OCI-LY7 (cell line): ENCODE data around the gene ABHD15. TPM values are rescaled to one million over a fixed set of nuclear protein-coding genes. Genes with fewer than 3 reads are reported as not detected.

Experiments
- BruUV-seq: library from RNA; stranded (reverse); fragments of 400-500 nt; replicated peaks from 2 replicates; lab custom pipeline; 2021; lab: Mats Ljungman, UMichigan
- CTCF ChIA-PET: fragments of 300-600 bp; sonication (Branson Sonifier 250); formaldehyde crosslinking; loops from one replicate; lab custom pipeline; 2022; ENCODE audit warnings: antibody characterized with exemption; ENCODE audit not compliant: unreplicated experiment; lab: Charles Lee
- POLR2A ChIA-PET: fragments of 300-600 bp; sonication (Branson Sonifier 250); formaldehyde crosslinking; loops from one replicate; lab custom pipeline; 2022; ENCODE audit warnings: antibody characterized with exemption; lab: Charles Lee
- DNase-seq: peaks from one replicate; pipeline ENCODE4 v3.0.0-alpha.2; 2015; ENCODE audit warnings: low spot score
- H2AFZ ChIP-seq: fragments of 200-600 bp; sonication (generic), shearing (Covaris generic); 2 replicates; pipeline ENCODE4 v1.6.1; 2014; ENCODE audit warnings: mild to moderate bottlenecking, antibody characterized with exemption, low read length, moderate library complexity
- H3K27ac ChIP-seq: fragments of 200-600 bp; sonication (generic); 2 replicates; pipeline ENCODE4 v1.5.1; 2014; ENCODE audit warnings: mixed run types, low read depth, mild to moderate bottlenecking, moderate library complexity, low read length, inconsistent platforms; ENCODE audit not compliant: poor library complexity, severe bottlenecking
- H3K36me3 ChIP-seq: fragments of 200-600 bp; sonication (generic); 2 replicates; pipeline ENCODE4 v1.6.1; 2014; ENCODE audit warnings: mild to moderate bottlenecking, antibody characterized with exemption, low read length, moderate library complexity, mixed read lengths; ENCODE audit not compliant: insufficient read depth
- H3K4me1 ChIP-seq: fragments of 200-600 bp; sonication (generic); 2 replicates; pipeline ENCODE4 v1.5.1; 2014; ENCODE audit warnings: mild to moderate bottlenecking, low read length; ENCODE audit not compliant: insufficient read depth, poor library complexity, severe bottlenecking
- H3K4me2 ChIP-seq: fragments of 200-600 bp; sonication (generic); 2 replicates; pipeline ENCODE4 v1.6.1; 2014; ENCODE audit warnings: mild to moderate bottlenecking, low read length
- H3K4me3 ChIP-seq: fragments of 200-600 bp; sonication (generic); 2 replicates; pipeline ENCODE4 v1.5.1; 2014; ENCODE audit warnings: mild to moderate bottlenecking, low read depth, low read length; ENCODE audit not compliant: poor library complexity, severe bottlenecking
- H3K79me2 ChIP-seq: fragments of 200-600 bp; sonication (generic); 2 replicates; pipeline ENCODE4 v1.6.1; 2016; ENCODE audit warnings: low read depth, mild to moderate bottlenecking, low read length, moderate library complexity, mixed read lengths; ENCODE audit not compliant: insufficient read depth
- H3K9me2 ChIP-seq: fragments of 200-600 bp; sonication (generic); 2 replicates; pipeline ENCODE4 v1.6.1; 2016; ENCODE audit warnings: mild to moderate bottlenecking, low read length, mixed read lengths; ENCODE audit not compliant: insufficient read depth
- H3K9me3 ChIP-seq: fragments of 200-600 bp; sonication (generic); 2 replicates; pipeline ENCODE4 v1.6.1; 2014; ENCODE audit warnings: mild to moderate bottlenecking, mixed run types, low read length, mixed read lengths
- H4K20me1 ChIP-seq: fragments of 200-600 bp; sonication (generic); 2 replicates; pipeline ENCODE4 v1.6.1; 2014; ENCODE audit warnings: mild to moderate bottlenecking, antibody characterized with exemption, low read length, moderate library complexity, mixed read lengths; ENCODE audit not compliant: insufficient read depth
- CTCF ChIP-seq: fragments of 200-600 bp; sonication (generic); conservative IDR thresholded peaks from 2 replicates; pipeline ENCODE4 v1.5.1; 2014; ENCODE audit warnings: mild to moderate bottlenecking, antibody characterized with exemption, low read length, moderate library complexity, mixed read lengths
- EZH2phosphoT487 ChIP-seq: fragments of 200-600 bp; sonication (generic); IDR thresholded peaks from 2 replicates; pipeline ENCODE4 v1.6.1; 2018; ENCODE audit warnings: low read depth, borderline replicate concordance, mild to moderate bottlenecking, mixed run types, antibody characterized with exemption, low read length, moderate library complexity, mixed read lengths
- intact Hi-C: fragments of 100-400 bp; cut with micrococcal nuclease; formaldehyde crosslinking; loops from one replicate; pipeline ENCODE4 v1.10.0; 2022; ENCODE audit not compliant: unreplicated experiment
- total RNA-seq, 2 experiments: library from RNA; depleted of rRNA in 1 of 2; stranded (reverse); fragments of >200 nt in 1 of 2; shearing (Covaris generic) in 1 of 2; gene quantifications; 2 replicates each; pipeline ENCODE4 v1.2.3, GENCODE V29; 2014 to 2022

ABHD15 gene
- total RNA-seq, 2 experiments from 2014 or later: 8.5 to 15.3 TPM

DNA sequence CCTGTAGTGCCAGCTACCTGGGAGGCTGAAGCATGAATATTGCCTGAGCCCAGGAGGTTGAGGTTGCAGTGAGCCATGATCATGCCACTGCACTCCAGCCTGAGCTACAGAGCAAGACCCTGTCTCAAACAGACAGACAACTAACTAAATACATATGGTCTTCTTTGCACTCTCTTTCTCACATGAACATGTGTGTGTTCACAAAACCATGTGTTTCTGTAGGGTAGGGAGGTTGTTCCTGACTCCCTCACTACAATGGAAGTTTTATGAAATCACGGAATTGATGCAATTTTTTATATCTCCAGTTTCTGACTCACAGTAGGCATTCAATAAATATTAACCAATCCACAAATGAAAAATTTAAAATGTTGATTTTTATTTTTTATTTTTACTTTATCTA, 48.5 kb downstream of the ABHD15 start:
- H3K27ac ChIP-seq: no peak overlapping the region
- no peaks in the 10 kb centered on the region for H3K4me1 ChIP-seq
- no TSS peak for BruUV-seq
- H3K9me2 ChIP-seq: no peaks in the 10 kb centered on the region
- no peak overlapping the region for H3K4me3 ChIP-seq
- no peaks in the 10 kb centered on the region for H3K79me2 ChIP-seq
- TF ChIP-seq EZH2phosphoT487: no peak
- no peak for TF ChIP-seq CTCF
- POLR2A ChIA-PET: no interaction called here
- CTCF ChIA-PET: no interaction called here
- H4K20me1 ChIP-seq: no peaks in the 10 kb centered on the region
- H3K4me2 ChIP-seq: no peak overlapping the region
- intact Hi-C loops: no loop called here
- H2AFZ ChIP-seq: no peak overlapping the region
- H3K9me3 ChIP-seq: no peaks in the 10 kb centered on the region
- no peak for DNase-seq
- H3K36me3 ChIP-seq: peaks cover 82% of the 10 kb centered on the region

DNA sequence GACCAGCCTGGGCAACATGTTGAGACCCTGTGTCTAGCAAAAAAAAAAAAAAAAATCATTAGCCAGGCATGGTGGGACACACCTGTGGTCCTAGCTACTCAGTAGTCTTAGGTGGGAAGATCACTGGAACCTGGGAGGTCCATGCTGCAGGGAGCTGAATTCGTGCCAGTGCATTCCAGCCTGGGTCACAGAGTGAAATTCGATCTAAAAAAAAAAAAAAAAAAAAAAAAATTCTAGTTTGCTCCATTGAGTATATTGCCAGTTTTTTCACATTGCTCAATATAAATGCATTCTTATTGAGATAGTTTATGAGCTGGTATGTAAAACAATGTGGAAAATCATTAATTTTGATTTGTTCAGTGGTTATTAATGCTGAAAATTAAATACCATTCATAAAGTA, 52.0 kb downstream of the ABHD15 start:
- Histone ChIP-seq H3K36me3 (peaks cover 87% of the 10 kb centered on the region), H3K4me3 (no peak overlapping the region), H2AFZ (no peak overlapping the region), H3K9me2 (no peaks in the 10 kb centered on the region), H3K27ac (no peak overlapping the region), H4K20me1 (no peaks in the 10 kb centered on the region), H3K4me2 (no peak overlapping the region), H3K4me1 (peaks cover 14% of the 10 kb centered on the region), H3K79me2 (no peaks in the 10 kb centered on the region), H3K9me3 (no peaks in the 10 kb centered on the region)
- intact Hi-C loops: no loop called here
- POLR2A ChIA-PET: interaction anchor here (0.7 to 1.0 kb wide), 2 partner anchors 10 to 212 kb away, joined by 4 read pairs; no protein-coding TSS in a partner anchor
- TF ChIP-seq EZH2phosphoT487: no peak
- no peak for TF ChIP-seq CTCF
- DNase-seq: no peak
- CTCF ChIA-PET: no interaction called here
- BruUV-seq: no TSS peak

GRCh38 chr17:29510953-29511352, 55.9 kb downstream of the ABHD15 start:
- TF ChIP-seq CTCF: no peak
- no peak for TF ChIP-seq EZH2phosphoT487
- intact Hi-C loops: no loop called here
- ChIA-PET CTCF (interaction anchor here (0.6 kb wide), 1 partner anchor 552 kb away, joined by 3 read pairs; no protein-coding TSS in a partner anchor), POLR2A (no interaction called here)
- DNase-seq: no peak
- H2AFZ ChIP-seq: no peak overlapping the region
- H3K36me3 ChIP-seq: peaks cover 85% of the 10 kb centered on the region
- H3K79me2 ChIP-seq: no peaks in the 10 kb centered on the region
- H3K9me3 ChIP-seq: no peaks in the 10 kb centered on the region
- no peaks in the 10 kb centered on the region for H3K9me2 ChIP-seq
- no peak overlapping the region for H3K4me3 ChIP-seq
- H3K27ac ChIP-seq: no peak overlapping the region
- no peak overlapping the region for H3K4me2 ChIP-seq
- BruUV-seq: no TSS peak
- H4K20me1 ChIP-seq: no peaks in the 10 kb centered on the region
- H3K4me1 ChIP-seq: peaks cover 32% of the 10 kb centered on the region

Other genes starting within 250 kb of the ABHD15 start
- gene TAOK1, start 176.7 kb downstream of the ABHD15 start, total RNA-seq (2014; rRNA removed; shearing (Covaris generic)): 30.4 and 30.5 TPM in 2 replicates
- gene TAOK1, start 176.7 kb downstream of the ABHD15 start, total RNA-seq (2022): 46.8 and 49.7 TPM in 2 replicates
- gene TP53I13, start 1.7 kb upstream of the ABHD15 start, total RNA-seq (2014; rRNA removed; shearing (Covaris generic)): 27.5 and 30.9 TPM in 2 replicates
- gene TP53I13, start 1.7 kb upstream of the ABHD15 start, total RNA-seq (2022): 20.8 and 26.5 TPM in 2 replicates
- gene GIT1, start 22.6 kb upstream of the ABHD15 start, total RNA-seq (2014; rRNA removed; shearing (Covaris generic)): 38.8 and 44.3 TPM in 2 replicates
- 60.2 and 69.6 TPM in 2 replicates for gene GIT1, start 22.6 kb upstream of the ABHD15 start, total RNA-seq (2022)
- gene ANKRD13B, start 26.1 kb upstream of the ABHD15 start, total RNA-seq (2014; rRNA removed; shearing (Covaris generic)): 17.8 and 22.8 TPM in 2 replicates
- 30.5 and 32.8 TPM in 2 replicates for gene ANKRD13B, start 26.1 kb upstream of the ABHD15 start, total RNA-seq (2022)
- gene CORO6, start 55.9 kb upstream of the ABHD15 start, total RNA-seq (2014; rRNA removed; shearing (Covaris generic)): 3.9 and 5.9 TPM in 2 replicates
- gene CORO6, start 55.9 kb upstream of the ABHD15 start, total RNA-seq (2022): 6.2 and 7.5 TPM in 2 replicates